Breast epithelium (tissue), 3 donors: ENCODE data around the gene URB1.

Experiments
- CTCF ChIP-seq, 3 donors: fragments of 450-650 bp; IDR thresholded peaks; one replicate each; pipeline ENCODE4 v1.5.1; 2016 to 2017; ENCODE audit warnings: antibody characterized with exemption in 3 of 3, mild to moderate bottlenecking in 3 of 3, moderate library complexity in 3 of 3
- POLR2A ChIP-seq: fragments of 450-650 bp; IDR thresholded peaks from one replicate; pipeline ENCODE4 v1.6.1; 2016; ENCODE audit warnings: antibody characterized with exemption, mild to moderate bottlenecking, moderate library complexity
- POLR2AphosphoS5 ChIP-seq, 3 donors: sonication (generic); formaldehyde crosslinking; IDR thresholded peaks; one replicate each; pipeline ENCODE4 v1.6.1; 2017; ENCODE audit warnings: antibody characterized with exemption in 3 of 3

GRCh38 chr21:32337206-32337605, 55.6 kb downstream of the URB1 start:
- TF ChIP-seq CTCF (IDR thresholded peaks at IDR 0.05), result no peak
- no peak for TF ChIP-seq POLR2A
- TF ChIP-seq POLR2AphosphoS5 (IDR thresholded peaks at IDR 0.05), result no peak
